SHP77 (cell line): ENCODE measurements around the gene TSHZ3.

ENCODE experiments used
- DNase-seq, 2 experiments: peaks; one replicate each; lab custom pipeline; 2025; lab: John Stamatoyannopoulos, UW

The TSHZ3 gene

GRCh38 chr19:31286491-31286890, 62.7 kb downstream of the TSHZ3 start:
- DNase-seq: no peak

- DNase-seq: peak in 1 of 2 experiments; percentile 1
Measured at GRCh38 chr19:31285744-31286143, 63.5 kb downstream of the TSHZ3 start.

GRCh38 chr19:31284621-31285020, 64.6 kb downstream of the TSHZ3 start:
- DNase-seq: no peak

DNA sequence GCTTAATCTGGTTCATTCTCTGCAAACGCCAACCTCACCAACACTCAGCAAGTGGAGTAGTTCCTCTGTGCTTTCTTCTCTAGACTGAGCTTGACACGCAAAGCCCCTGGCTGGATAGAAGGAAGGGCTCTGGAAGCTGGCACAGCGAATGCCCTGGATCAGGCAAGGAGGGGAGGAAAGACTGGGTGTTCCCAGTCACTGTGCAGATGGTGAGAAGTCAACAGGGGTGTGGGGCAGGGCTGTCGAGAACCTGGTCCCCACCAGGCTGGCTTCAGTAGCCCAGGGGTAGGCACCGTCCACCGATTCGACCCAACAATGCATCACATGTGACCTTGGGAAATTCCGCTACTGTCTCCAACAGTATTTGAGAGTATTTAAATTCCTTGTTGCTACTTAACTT, 65.5 kb downstream of the TSHZ3 start:
- DNase-seq: no peak

GRCh38 chr19:31282346-31282745, 66.9 kb downstream of the TSHZ3 start:
- DNase-seq: no peak

DNA sequence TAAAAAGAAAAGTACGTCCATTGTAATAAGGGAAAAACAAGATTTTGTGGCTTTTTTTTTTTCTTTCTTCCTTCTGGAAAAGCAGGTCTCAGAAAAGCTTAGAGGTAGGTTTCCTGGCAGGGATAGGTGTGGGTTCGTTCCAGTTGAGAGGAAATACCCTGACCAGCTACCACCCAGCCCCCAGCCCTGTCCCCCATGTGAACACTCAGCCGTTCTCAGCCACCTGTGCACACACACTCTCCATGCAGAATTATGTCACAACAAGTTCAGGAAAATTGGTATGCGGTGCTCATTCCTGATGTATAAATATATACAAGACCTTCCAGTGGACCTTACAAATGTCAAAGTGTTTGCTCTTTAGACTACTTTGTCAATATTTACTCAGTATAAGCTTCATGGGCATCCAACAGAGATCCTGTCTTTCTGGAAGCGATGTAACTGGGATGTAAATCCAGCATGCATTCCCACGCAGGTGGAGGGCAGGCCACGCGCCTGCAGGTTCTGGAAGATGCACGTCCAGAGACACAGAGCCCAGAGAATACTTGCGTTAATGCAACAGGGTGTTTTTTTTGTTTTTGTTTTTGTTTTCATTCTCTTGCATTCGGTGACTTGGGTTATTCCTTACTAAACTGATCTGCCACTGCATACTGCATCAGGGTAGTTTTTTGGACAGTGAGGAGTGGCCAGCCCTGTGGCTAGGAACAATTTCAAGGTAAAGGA, 68.8 kb downstream of the TSHZ3 start:
- peak in 1 of 2 experiments; percentile 7 for DNase-seq

DNA sequence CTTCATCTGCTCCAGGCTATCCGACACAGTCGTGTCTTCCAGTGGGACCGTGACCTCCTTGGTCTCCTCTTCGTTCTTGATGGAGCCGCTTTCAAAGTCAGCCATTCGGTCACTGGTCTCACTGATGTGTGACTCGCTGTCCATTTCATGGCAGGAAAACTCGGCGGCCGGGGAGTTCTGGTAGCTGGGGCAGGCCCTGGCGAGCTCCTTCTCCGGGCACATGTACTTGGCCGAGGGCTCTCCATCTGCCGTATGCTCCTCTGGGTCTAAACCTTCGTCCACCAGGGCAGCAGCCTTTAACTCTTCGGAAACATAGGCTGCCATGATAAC, 69.8 kb downstream of the TSHZ3 start:
- no peak for DNase-seq

DNA sequence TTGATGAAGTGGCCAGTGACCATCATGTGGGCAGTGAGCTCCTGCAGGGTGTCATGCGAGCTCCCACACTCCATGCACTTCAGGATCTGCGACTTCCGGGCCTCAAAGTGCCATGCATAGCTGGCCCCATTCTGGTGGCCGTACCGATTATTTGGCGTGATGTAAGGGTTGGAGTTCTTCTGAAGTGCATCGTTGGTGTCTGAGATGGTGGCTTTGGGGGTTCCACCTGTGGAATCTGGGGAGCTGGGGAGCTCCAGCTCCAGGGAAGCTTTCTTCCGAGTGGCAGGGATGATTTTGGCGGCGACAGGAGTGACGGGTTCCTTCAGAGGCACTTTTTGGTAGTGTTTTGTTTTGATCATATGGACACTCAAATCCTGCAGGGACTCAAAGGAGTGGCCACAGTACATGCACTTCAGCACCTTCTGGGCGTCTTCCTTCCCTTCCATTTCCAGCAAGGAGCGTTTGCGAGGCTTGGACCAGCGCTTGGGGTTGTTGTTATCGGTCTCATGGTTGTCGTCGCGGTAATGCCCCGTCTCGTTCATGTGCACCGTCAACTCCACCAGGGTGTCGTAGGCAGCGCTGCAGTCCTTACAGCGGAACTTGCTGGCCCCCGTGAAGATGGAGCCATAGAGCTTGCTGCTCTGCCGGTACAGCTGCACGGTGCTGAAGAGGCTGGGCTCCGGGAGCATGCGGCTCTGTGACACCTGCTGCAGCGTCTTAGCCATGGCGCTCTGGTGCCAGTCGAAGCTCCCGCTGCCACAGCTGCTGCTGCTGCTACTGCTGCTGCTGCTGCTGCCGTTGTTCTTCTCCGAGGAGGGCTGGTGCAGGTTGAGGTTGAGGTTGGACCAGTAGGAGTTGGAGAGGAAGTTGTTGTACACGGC, 70.4 kb downstream of the TSHZ3 start:
- DNase-seq: no peak

DNA sequence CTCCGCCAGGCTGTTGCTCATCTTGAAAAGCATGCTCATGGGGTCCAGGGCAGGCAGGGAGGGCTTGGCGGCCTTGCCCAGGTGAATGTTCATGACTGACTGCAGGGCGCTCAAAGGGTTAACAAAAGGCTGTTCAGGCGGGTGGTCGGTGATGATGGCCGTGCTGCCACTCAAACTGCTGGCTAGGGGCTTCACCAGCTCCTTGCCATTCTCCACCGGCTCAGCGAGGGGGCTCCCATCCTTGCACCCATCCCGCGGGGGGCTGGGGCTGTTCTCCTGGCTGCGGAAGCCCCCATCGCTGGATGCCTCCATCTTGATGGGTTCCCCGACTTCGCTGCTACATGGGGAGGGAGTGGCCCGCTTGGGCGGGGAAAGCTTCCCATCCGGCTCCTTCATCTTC, 71.7 kb downstream of the TSHZ3 start:
- no peak for DNase-seq

GRCh38 chr19:31276831-31277230, 72.4 kb downstream of the TSHZ3 start:
- no peak for DNase-seq

GRCh38 chr19:31275068-31275334, 74.2 kb downstream of the TSHZ3 start:
- DNase-seq: no peak

- no peak for DNase-seq
Measured at GRCh38 chr19:31274251-31275067, 74.8 kb downstream of the TSHZ3 start.

GRCh38 chr19:31272583-31273106, 76.6 kb downstream of the TSHZ3 start:
- DNase-seq: no peak

DNA sequence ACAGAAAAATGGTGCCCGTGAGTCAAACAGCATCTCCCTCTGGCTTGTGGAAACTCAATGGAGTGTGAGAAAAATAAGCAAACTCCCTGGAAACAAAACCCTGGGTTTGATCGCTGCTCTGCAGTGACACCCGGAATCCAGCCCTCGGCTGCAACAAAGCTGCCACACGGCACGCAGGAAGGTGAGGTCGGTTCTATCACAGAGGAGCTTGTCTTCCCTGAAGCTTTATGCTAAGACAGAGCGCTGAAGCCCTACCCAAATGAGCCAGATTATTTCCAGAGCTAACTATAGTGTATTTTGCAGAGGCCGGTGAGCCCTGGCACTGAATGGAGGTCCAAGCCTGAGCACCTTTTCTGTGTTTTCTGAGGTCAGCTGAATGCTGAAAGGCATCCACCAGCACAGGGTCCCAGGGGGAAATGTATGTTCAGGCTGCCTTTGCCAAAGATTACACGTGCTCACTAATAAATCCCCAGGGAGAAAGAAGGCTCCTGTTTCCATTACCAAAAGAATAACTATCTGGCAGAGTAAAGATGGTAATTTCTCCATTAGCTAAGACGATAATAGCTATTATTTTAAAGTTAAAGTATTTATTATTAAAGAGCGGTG, 77.8 kb downstream of the TSHZ3 start:
- DNase-seq: no peak

DNA sequence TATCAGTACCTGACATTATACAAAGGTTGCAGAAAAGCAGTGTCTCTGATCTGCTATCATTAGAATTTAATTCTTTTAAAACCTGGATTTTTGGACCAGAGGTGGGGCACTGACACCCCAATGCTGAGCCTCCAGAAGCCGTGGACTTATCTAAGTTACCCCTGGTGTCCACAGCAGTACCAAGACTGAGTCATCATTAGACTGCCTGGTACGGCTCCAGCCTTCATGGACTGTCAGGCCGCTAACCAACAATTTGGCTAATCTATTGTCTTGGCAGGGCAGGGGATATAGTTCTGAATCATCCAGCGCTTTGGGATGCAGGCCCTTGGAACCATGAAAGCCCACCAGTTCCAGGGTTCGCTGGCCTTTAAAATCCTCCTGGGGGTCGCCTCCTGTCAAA, 78.3 kb downstream of the TSHZ3 start:
- DNase-seq: no peak

DNA sequence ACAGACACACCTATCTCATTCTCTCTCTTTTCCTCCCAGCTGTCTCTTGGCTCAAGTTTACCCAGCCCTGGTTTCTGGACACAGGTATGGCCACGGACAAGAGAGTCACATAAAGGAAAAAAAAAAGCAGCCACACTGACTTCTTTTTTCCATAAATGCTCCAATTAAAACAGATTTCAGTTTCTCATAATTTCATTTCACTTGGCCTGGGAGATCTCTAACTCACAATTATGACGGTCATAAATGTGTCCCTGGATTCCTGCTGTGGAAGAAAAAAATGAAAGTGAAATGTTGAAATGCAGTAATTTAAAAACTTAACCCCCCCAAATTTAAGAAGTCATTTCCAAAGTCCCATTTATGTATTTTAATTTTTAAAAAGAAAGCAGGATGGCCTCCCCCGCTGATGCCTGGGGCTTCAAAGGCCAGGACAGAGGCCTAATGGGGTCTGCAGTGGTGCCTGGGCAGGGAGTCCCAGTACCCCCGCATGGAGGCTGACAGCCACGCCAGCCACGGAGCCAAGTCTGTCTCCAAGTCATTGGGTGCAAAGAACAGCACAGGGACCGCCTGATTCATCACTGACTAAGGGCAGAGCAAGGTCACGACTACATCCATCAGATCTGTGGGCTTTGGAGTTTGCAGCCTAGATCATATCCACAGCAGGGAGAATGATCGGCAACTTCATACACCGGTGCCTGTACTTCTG, 79.7 kb downstream of the TSHZ3 start:
- DNase-seq: no peak

GRCh38 chr19:31268751-31269383, 80.4 kb downstream of the TSHZ3 start:
- DNase-seq: no peak

DNA sequence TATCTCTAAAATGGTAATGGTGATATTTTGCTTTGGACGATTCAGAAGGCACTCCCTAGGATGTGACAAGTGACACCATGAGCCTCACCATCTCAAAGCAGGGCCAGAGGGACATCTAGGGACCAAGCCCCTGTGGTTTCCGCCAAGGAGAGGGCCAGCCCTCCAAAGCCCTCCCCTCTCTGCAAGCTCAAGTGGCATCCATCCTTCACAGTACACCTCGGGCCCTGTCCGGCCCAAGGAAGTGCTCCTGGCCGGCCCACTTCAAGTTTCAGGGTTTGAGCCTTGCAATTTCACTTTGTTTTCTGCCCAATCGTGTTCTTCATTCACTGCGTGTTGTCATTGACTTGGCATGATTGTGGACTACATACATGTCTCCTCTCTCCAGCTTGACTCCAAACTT, 82.5 kb downstream of the TSHZ3 start:
- DNase-seq: no peak

DNA sequence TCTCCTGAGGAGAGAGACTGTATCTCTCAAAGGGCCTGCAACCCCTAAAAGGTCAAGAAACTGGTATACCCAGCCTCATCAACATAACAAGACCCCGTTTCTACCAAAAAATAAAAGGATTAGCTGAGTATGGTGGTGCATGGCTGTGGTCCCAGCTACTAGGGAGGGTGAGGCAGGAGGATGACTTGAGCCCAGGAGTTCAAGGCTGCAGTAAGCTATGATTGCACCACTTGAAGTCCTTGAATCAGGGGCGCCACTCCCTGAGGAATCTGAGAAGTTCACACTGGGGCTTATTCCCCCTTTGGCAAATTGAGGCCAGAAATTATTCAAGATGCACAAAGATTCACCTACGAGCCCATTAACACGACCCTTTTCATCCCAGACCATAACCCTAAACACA, 83.0 kb downstream of the TSHZ3 start:
- DNase-seq: no peak

GRCh38 chr19:31264041-31264778, 85.0 kb downstream of the TSHZ3 start:
- no peak for DNase-seq
